NCI-H1417 (cell line): ENCODE results near the gene HIBCH.
"Not testable (repeated sequence)": the region's sequence is repeated elsewhere in the genome, so short reads cannot be mapped to it uniquely, and the experiment has no call there.

Experiments used
- DNase-seq, 3 experiments: peaks; one replicate each; lab custom pipeline; 2025; lab: John Stamatoyannopoulos, UW

The HIBCH gene, protein sequence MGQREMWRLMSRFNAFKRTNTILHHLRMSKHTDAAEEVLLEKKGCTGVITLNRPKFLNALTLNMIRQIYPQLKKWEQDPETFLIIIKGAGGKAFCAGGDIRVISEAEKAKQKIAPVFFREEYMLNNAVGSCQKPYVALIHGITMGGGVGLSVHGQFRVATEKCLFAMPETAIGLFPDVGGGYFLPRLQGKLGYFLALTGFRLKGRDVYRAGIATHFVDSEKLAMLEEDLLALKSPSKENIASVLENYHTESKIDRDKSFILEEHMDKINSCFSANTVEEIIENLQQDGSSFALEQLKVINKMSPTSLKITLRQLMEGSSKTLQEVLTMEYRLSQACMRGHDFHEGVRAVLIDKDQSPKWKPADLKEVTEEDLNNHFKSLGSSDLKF

DNA sequence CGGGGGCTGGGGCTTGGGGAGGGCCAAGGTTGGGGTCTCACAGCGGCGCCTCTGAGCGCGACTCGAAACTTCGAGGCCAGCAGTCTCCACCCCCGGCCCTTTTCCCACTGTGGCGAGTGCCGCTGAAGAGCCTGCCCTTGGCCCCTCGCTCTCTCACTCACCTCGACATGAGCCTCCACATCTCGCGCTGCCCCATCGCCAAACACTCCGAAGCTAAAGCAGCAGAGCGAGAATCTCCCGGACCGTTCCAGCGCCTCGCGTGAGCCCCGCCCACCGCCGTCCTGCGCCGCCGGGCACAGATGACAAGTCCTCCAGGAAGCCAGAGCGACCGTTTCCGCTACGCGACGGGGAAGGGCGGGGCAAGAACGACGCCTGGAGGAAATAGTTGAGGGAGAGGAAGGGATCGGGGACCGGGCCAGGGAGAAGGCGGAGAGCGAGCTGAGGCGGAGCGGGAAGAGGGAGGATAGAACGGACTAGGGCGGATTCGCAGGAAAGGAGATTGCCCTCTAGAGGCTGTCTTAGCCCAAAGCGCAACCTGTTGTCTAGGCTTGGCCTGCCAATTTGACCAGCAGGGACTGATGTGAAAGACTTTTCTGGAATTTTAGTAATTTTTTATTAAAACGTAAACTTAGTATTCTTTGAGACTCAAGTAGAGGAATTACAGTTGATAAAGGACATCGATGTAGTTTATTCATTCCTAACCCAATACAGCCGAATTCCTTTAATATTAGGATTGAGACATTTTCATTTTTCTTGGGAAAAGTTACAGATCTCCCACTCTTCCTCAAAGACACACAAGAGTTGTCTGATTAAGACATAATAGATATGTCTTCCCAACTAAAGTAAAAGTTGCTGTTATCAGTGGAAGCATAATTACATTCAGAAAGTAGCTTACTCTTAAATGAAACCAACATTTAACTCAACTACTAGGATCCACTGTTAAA is at the start of gene HIBCH:
TSS of gene HIBCH (minus strand) at position 272 of the 944 bp plus-strand sequence. CDS start at position 196, 76 bp downstream.
- peak; percentile 93 to 99 (median 96) for DNase-seq

DNA sequence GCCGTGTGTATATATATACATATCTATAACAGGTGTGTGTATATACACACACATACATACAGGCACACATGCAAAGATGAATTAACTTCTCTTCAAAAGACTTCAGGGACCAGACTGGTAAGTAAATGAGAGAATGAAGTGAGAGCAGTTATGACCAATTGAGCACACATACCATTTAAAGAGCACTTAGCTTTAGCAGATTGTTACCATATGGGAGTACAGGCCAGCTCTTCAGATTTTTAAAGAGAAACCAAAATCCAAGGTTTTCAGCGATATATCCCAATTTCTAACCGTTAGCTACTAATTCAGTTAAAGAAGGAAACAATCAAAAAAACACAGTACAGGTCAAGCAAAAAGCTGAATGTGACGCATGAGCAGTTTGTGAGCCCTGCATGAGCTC is 47.5 kb upstream of the HIBCH start:
- DNase-seq = no peak

DNA sequence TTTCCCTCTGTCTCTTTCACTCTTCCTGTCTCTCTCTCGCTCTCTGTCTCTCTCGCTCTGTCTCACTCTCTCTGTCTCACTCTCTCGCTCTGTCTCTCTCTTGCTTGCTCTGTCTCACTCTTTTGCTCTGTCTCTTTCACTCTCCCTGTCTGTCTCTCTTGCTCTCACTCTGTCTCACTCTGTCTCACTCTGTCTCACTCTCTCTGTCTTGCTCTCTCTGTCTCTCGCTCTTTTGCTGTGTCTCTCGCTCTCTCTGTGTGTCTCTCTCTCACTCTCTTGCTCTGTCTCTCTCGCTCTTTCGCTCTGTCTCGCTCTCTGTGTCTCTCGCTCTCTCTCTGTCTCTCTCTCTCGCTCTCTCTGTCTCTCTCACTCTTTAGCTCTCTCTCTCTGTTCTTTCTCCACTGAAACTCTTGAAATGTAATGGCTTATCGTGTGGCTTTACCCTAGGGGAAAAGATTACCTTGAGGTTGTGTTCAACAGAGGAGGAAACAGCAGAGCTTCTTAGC is 46.7 kb upstream of the HIBCH start:
- no peak for DNase-seq

DNA sequence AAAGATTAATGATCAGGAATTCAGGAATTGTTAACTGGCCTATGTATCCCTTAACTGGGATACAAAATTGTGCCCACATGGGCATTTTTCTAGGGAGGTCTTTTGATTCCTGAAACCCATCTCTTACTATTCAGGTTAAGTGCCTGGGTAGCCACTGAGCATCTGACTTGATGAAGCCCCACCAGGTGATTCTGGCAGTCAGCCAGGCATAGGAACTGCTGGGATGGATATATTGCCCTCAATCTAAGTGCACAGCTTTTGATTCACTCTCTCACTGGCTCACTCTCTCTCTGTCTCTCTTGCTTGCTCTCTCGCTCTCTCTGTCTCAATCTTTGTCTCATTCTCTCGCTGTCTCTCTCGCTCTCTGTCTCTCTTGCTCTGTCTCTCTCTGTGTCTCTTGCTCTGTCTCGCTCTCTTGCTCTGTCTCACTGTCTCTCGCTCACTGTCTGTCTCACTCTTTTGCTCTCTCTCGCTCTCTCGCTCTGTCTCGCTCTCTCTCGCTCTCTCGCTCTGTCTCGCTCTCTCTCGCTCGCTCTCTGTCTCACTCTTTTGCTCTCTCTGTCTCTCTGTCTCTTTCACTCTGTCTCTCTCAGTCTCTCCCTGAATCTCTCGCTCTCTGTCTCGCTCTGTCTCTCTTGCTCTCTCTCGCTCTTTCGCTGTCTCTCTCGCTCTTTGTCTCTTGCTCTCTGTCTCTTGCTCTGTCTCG is 46.0 kb upstream of the HIBCH start:
- peak in 2 of 3 experiments; percentile 10 to 59 for DNase-seq

DNA sequence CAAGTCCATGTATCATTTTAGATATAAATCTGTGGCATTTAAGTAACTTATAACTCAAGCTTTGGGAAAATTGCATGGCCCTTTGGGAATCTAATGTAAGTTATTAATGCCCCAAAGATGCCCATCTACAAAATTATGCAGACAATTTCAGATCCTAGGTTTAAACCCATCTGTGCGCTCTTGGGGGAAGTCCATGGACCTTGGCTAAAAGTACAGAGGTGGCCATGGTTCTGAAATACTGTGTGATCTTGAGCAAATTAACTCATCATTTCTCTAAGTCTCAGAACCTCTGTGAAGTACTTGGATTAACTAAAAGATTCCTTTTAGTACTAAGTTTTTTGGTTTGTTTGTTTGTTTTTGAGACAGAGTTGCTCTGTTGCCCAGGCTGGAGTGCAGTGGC is 43.3 kb upstream of the HIBCH start:
- no peak for DNase-seq

DNA sequence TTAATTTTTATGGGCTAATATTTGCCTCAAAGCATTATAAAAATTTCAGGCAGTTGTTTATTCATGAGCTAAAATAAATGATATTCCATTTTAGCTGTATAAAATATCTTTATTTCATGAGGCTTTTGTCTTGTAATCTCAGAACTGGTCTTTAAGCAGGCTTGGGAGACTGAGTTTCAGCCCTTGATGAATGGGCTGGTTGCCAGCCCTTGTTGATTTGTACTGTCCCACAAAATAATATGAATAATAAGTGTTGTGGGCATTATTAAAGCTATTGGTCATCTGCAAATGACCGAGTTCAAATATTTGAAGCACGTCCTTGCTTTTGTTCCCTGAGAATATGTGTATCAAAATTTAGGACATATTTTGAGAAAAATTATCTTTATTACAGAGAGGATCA is 41.9 kb upstream of the HIBCH start:
- DNase-seq = no peak

DNA sequence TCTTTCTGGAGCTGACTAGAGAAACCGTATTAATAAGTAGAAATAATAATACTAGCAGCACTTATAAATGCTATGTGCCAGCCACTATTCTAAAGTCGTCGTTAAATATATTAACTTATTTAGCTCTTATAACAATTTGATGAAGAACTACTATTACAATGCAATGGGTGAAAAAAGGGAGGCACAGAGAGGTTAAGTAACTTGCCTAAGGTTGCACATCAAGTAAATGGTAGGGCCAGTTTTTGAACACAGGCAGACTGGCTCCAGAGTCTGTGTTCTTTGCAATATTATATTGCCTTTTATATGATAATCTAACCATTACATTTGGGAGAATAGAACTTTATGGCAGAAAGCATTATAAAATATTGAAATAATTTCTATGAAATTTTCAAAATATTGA is 41.3 kb upstream of the HIBCH start:
- no peak for DNase-seq

DNA sequence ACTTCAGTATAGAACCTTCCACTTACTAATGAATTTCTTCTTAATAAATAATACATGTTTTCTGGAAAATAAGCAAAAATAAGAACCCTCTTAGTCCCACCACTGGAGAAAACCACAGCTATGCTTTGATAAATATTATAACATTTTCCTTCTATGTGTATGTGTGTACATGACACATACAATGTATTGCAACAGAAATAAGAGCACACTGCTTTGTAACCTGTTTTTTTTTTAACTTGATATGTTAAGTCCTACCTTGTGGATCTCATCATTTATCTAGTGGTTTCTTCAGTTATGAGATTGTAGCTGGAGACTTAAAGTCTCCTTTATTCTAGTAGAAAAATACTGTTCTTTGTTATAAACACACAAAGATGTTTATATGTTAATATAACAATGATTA is 40.9 kb upstream of the HIBCH start:
- no peak for DNase-seq

DNA sequence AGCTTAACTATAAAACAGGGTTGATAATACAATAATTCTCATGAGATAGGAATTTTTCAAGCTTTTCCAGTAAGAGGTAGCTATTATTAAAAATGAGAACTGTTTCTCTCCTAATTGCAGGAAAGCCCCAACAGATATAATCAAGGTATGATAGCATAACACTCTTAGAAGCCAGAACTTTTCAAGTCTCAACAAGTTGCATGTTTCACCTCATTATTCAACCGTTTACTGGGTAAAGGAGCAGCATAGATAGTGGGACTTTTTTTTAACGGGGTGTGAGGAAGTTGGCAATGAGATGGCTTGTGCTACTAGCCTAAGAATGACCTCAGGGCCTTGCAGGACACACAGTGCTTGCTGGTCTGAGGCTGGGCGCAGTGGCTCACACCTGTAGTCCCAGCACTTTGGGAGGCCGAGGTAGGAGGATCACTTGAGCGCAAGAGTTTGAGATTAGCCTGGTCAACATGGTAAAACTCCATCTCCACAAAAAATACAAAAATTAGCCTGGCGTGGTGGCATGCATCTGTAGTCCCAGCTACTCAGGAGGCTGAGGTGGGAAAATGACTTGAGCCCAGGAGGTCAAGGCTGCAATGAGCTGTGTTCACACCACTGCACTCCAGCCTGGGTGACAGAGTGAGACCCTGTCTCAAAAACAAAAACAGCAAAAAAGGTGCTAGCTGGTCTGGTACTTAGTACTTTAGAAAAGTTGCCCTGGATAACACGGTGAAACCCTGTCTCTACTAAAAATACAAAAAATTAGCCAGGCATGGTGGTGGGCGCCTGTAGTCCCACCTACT is 39.2 kb upstream of the HIBCH start:
- not testable (repeated sequence) for DNase-seq

DNA sequence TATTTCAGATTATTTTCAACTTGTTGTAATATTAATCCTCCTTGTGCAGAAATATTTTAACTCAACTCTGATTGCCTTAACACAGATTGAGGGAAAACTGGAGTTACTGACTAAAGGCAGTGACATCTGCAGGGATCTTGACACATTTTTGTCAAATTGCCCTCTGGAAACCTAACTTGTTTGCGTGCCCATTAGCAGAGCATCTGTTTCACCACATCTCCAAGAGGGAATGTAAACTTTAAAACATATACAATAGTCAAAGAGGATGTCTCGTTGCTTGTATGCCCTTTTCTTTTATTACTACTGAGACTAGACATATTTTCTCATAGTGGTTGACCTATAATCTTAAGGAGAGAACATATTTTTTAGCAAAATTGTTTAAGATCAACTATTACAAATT is 38.0 kb upstream of the HIBCH start:
- peak in 1 of 3 experiments; percentile 21 for DNase-seq

DNA sequence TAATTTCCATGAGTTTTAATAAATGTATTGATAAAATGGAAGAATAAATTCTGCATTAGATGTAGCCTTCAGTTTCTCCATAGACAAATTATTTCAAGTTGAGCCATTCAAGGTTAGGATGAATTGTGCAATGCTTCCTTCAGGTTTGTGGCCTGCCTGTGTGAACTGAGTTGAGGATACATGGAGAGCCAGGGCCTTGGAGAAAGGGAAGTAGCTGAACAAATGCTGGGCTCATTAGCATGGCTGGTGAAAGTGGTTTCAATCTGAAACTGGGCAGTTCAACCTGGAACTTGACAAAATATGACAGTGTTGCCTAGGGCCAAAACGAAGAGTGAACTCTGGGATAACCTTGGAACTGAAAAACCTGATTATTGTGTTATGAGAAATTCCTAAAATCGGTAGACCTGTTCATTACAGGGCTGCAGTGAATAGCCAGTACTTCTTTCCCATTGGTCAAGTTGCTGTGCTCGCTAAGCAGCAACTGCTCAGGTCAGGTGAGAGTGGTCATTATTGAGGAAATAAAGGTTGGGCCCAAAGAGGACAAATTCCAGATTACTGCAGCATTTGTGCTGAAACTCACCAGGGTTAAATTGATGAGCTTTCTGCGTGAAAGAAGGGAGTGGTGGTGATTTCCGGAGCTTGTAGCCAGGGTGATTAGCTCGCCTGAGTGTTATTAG is 36.5 kb upstream of the HIBCH start:
- no peak for DNase-seq

DNA sequence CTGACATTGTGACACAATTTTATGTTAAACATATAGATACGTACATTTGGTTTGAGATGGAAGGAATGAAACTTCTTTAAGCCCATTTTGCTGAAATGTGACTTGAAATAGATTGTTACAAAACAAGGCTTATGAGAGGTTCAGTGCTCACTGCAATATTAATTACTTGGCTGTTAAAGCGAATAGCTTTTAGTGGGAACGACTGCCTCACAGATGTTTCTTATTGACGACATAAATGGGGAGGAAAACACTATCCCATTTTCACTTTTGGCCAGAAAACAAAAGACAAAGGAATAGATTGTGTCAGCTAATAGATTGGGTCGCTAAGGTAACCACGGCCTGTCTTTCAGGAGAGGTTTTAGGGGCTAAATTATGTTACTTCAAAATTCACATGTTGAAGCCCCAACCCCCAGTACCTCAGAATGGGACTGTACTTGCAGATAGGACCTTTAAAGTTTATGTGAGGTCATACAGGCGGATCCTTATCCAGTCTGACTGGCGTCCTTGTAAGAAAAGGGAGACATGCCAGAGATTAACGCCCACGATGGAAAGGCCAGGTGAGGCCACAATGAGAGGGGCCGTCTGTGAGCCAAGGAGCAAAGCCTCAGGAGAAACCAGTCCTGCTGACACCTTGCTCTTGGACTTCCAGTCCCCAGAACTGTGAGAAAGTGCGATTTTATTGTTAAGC is 34.5 kb upstream of the HIBCH start:
- DNase-seq = no peak

DNA sequence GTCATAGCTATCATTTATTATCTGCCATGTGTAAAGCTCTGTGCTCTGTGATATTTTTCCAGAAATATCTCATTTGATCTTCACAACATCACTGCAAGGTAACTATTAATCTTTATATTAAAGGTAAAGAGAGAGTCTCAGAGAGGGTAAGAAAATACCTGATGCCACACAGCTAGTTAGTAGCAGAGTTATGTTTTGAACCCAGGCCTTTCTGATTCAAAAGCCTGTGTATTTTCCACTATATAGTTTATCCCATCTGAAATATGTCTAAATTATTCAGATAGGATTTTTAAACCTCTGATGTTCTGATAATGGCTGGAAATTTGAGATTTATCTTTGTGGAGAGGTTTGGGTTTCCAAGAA is 33.9 kb upstream of the HIBCH start:
- DNase-seq = no peak

DNA sequence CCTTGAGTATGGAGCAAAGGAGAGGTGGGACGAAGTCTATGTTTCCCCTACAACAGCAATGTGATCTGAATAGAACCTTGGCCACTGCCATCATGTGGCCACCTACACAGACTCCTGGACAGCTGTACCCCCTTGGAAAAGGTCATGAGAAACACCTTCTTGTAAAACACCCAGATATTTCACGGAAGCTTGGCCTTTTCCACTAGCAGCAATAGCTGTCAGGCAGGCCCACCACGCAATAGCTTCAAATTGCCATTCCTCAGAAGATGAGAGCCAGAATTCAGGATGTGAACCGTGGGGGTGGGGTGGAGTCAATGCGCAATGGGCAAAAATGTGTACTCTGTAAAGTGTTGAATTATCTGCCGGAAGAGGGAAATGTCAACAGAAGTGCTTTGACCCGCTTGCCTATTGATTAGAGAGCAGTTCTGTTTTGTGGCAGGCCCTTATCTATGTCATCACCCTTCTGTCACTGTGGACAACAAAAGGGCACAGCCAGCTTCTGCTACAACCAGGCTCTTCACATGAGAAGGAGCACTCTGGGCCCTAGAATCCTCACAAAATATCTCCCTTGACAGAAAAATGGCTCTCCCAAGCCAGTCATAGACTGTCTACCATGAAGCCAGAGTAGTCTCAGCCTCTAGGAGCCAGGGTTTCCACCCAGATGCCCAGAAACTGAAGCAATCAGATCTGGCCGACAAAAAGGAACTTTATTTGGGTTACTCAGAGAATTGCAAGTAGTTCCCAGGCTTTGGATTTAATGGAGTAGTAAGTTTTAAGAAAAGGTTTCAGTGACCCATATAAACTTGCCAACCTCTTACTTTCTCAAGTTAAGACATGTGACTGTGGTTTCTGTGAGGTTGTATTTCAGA is 33.3 kb upstream of the HIBCH start:
- DNase-seq = peak in 2 of 3 experiments; percentile 28 to 58

DNA sequence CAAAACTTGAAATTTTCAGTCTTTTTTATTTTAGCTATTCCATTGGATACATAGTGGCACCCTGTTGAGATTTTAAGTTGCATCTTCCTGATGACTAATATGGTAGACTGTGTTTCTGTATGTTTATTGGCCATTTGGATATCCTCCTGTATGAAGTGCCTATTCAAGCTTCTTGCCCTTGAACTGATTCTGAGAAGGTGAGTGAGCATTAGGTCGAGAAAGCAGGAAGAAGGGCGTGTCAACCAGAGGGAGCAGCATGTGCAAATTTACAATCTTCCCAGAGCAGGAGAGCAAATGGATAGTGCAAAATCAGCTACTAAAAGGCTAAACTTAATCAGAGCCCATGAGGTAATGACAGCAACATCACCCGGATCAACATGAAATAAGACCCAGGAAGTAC is 32.3 kb upstream of the HIBCH start:
- no peak for DNase-seq

DNA sequence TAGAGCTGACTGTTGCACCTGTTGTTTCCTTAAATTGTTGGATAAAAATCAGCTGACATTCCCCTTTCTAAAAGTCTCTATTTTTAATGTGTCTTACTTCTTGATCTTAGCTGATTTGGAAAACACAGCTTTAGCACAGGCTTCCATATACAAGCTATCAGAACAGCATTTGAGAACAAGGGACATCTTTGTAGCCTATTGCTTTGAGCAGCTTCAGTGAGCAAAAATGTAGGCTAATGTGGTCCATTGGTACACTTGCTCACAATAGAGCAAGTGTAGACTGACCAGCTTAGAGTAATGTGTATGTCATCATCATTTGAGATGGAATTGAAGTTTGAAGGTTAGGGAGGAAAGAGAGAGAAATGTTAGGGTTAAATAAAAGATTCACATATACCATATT is 30.7 kb upstream of the HIBCH start:
- DNase-seq = no peak

DNA sequence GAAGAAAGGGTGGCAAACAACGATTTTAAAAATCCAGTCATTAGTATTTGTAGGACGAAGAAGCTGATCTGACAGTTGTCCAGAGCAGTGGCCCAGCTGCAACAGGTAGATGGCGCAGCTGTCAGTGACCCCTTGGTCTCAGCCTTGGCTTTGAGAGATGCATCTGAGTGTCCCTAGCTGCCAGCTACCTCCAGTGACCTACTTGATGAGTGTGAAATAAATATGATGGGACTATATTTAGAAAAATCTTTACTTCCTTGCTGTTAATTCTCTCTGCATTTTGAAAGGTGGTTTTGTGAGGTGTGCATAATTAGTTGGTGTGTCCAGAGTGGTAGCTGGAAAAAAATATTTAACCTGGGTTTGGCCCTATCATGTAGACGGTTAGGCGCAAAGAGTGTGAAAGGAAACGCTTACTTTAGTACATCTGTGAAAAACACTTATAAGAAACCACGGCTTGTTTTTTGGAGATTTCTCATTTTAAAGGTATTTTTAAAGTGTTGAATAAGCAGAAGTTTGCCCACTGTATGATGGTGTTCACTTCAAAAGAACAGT is 24.7 kb upstream of the HIBCH start:
- peak; percentile 36 to 82 (median 41) for DNase-seq

DNA sequence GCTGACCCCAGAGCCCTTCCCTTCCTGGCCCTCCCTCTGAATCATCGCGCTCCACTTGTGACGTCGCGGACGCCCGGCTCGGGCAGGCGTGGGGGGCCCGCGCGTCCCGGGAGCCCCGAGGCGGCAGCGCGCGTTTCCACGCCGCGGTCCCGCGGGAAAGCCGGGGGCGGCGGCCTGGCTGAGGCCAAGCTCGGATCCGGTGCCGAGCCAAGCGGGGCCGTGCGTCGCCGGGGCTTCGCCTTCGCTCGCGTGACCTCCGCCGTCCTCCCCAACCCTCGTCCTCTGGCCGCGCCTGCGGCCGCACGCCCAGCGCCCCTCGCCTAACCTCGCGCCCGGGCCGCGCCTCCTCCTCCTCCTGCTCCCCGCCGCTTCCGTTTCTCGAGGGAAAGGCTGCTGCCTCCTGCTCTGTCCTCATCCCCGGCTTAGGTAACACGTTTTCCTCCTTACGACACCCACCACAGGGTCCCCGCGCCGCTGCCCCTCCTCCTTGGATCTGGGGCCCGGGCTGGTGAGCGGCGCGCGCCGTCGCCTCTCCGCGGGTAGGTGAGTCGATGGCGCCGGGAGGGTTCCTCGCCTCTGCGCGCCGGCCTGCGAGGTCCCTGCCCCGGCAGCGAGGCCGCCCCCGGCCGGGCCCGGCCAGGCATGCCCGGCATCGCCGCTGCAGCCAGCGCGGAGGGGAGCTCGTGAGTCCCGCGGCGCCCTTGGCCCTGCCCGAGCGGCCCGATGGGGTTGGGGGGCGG is 24.1 kb upstream of the HIBCH start, which contains the start of gene INPP1:
TSS of gene INPP1 (plus strand) at position 54 of the 740 bp plus-strand sequence. CDS start 16,514 bp downstream, outside the sequence.
- DNase-seq = peak; percentile 36 to 87 (median 80)
